Nephron (organoid): ENCODE measurements around the gene FSTL4.

Experiments used
- H3K27ac Mint-ChIP-seq, 3 experiments: 2 replicates each; pipeline ENCODE4 v1.8.0; 2020; ENCODE audit warnings: mixed read lengths in 3 of 3, mild to moderate bottlenecking in 2 of 3, moderate library complexity in 1 of 3
- H3K27me3 Mint-ChIP-seq: 2 replicates; pipeline ENCODE4 v1.8.0; 2021; ENCODE audit warnings: low read depth, mild to moderate bottlenecking, moderate library complexity, mixed read lengths
- H3K36me3 Mint-ChIP-seq: 2 replicates; pipeline ENCODE4 v1.8.0; 2020; ENCODE audit warnings: low read depth, mixed read lengths
- H3K4me1 Mint-ChIP-seq: 2 replicates; pipeline ENCODE4 v1.8.0; 2020; ENCODE audit warnings: mixed read lengths
- H3K4me3 Mint-ChIP-seq, 3 experiments: 2 replicates each; pipeline ENCODE4 v1.8.0; 2020; ENCODE audit warnings: mild to moderate bottlenecking in 3 of 3, mixed read lengths in 3 of 3, moderate library complexity in 2 of 3
- H3K9me3 Mint-ChIP-seq: 2 replicates; pipeline ENCODE4 v1.8.0; 2020; ENCODE audit warnings: mixed read lengths
- TF ChIP-seq, protein P1 (sequence below), 3 experiments: fragments of 200-600 bp; sonication (generic); IDR thresholded peaks; one replicate each; pipeline ENCODE4 v1.5.0; 2021; ENCODE audit warnings: antibody characterized with exemption in 3 of 3; ENCODE audit not compliant: unreplicated experiment in 3 of 3

FSTL4 gene

DNA sequence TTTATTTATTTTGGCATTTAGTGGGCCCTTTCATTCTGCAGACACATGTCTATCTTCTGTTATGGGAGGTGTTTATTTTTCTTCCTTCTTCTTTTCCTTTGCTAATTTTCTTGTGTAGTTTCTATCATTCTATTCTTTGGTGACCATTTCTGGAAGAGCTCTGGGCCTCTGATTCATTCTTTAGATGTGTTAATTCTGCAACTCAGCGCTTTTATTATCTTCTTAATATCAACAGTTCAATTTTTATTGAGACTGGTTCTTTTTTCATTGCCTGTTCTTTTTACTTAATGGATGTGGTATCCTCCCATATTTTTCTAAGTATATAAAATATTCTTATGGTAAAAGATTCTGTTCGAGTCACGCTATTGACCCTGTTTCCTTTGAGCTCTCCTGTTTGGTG, 448.5 kb downstream of the FSTL4 start:
- H3K9me3 Mint-ChIP-seq: peaks cover 11% of the 10 kb centered on the region
- H3K27me3 Mint-ChIP-seq: peaks cover 10% of the 10 kb centered on the region
- no peaks in the 10 kb centered on the region for H3K4me1 Mint-ChIP-seq
- H3K27ac Mint-ChIP-seq: no peak overlapping the region
- no peak overlapping the region for H3K4me3 Mint-ChIP-seq
- TF ChIP-seq, protein P1, sequence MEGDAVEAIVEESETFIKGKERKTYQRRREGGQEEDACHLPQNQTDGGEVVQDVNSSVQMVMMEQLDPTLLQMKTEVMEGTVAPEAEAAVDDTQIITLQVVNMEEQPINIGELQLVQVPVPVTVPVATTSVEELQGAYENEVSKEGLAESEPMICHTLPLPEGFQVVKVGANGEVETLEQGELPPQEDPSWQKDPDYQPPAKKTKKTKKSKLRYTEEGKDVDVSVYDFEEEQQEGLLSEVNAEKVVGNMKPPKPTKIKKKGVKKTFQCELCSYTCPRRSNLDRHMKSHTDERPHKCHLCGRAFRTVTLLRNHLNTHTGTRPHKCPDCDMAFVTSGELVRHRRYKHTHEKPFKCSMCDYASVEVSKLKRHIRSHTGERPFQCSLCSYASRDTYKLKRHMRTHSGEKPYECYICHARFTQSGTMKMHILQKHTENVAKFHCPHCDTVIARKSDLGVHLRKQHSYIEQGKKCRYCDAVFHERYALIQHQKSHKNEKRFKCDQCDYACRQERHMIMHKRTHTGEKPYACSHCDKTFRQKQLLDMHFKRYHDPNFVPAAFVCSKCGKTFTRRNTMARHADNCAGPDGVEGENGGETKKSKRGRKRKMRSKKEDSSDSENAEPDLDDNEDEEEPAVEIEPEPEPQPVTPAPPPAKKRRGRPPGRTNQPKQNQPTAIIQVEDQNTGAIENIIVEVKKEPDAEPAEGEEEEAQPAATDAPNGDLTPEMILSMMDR (IDR thresholded peaks at IDR 0.05; ENCODE audit: unreplicated experiment in 3 of 3): no peak
- no peaks in the 10 kb centered on the region for H3K36me3 Mint-ChIP-seq

GRCh38 chr5:133159543-133159942, 452.8 kb downstream of the FSTL4 start:
- Mint-ChIP-seq H3K36me3 (no peaks in the 10 kb centered on the region), H3K4me1 (no peaks in the 10 kb centered on the region), H3K27ac (no peak overlapping the region), H3K9me3 (no peaks in the 10 kb centered on the region), H3K4me3 (no peak overlapping the region), H3K27me3 (peaks cover 5% of the 10 kb centered on the region)
- TF ChIP-seq, protein P1 (IDR thresholded peaks at IDR 0.05; ENCODE audit: unreplicated experiment in 3 of 3): no peak

DNA sequence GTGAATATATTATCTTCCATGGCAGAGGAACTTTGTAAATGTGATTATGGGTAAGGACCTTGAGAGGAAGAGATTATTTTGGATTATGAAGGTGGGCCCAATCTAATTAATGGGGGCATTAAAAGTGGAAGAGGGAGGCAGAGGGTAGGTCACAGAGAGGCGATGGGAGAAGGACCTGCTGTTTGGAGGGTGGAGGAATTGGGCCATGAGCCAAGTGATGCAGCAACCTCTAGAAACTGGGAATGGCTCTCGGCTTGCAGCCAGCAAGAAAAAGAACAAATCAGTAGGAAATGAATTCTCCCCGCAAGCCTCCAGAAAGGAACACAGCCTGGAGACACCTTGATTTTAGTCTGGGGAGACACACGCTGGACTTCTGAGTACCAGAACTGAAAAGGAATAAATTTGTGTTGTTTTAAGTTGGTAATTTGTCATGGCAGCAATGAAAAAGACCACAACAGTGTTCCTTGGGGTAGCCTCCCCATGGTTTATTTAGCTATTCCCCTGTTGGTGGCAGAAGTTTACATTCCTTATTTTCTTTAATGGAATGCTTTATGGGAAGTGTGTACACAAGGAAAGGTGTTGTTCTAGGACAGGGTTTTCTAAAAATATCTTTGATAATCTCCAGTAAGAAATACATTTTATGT, 456.9 kb downstream of the FSTL4 start:
- Mint-ChIP-seq H3K9me3 (no peaks in the 10 kb centered on the region), H3K27me3 (peaks cover 15% of the 10 kb centered on the region), H3K4me3 (no peak overlapping the region), H3K4me1 (no peaks in the 10 kb centered on the region), H3K36me3 (no peaks in the 10 kb centered on the region), H3K27ac (no peak overlapping the region)
- TF ChIP-seq, protein P1 (IDR thresholded peaks at IDR 0.05; ENCODE audit: unreplicated experiment in 3 of 3): no peak

DNA sequence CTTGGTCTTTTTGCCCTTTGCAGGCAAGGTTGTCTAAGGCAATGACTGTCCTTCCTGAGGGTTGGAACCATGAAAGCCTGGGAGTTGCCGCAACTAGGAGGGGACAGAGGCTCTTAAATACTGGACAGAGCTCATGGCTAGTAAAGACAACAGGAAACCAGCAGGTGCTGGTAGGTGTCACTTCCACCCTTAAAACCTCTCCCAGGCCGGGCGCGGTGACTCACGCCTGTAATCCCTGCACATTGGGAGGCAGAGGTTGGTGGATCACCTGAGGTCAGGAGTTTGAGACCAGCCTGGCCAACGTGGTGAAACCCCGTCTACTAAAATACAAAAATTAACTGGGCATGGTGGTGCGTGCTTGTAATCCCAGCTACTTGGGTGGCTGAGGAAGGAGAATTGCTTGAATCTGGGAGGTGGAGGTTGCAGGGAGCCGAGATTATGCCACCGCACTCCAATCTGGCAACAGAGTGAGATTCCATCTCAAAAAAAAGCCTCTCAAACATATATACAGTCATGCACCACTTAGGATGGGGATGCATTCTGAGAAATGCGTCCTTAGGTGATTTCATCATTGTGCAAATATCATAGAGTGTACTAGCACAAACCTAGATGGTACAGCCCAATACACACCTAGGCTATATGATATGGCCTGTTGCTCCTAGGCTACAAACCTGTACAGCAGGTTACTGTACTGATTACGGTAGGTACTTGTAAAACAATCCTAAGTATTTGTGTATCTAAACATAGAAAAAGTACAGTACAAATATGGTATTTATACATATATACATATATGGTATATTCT, 457.9 kb downstream of the FSTL4 start:
- Mint-ChIP-seq H3K9me3 (no peaks in the 10 kb centered on the region), H3K27ac (no peak overlapping the region)

GRCh38 chr5:133150909-133151544, 461.3 kb downstream of the FSTL4 start:
- TF ChIP-seq, protein P1 (IDR thresholded peaks at IDR 0.05; ENCODE audit: unreplicated experiment in 3 of 3): no peak
- no peaks in the 10 kb centered on the region for H3K9me3 Mint-ChIP-seq
- peaks cover 32% of the 10 kb centered on the region for H3K4me1 Mint-ChIP-seq
- H3K27me3 Mint-ChIP-seq: peaks cover 31% of the 10 kb centered on the region
- H3K4me3 Mint-ChIP-seq: no peak overlapping the region
- H3K27ac Mint-ChIP-seq: no peak overlapping the region
- H3K36me3 Mint-ChIP-seq: no peaks in the 10 kb centered on the region

More for the DNA sequence above, 457.9 kb downstream of the FSTL4 start:
- Mint-ChIP-seq H3K4me1 (peaks cover 9% of the 10 kb centered on the region), H3K4me3 (no peak overlapping the region), H3K27me3 (peaks cover 18% of the 10 kb centered on the region), H3K36me3 (no peaks in the 10 kb centered on the region)
- TF ChIP-seq, protein P1 (IDR thresholded peaks at IDR 0.05; ENCODE audit: unreplicated experiment in 3 of 3): no peak
